H9 (cell line): Measurements from ENCODE around the gene YPEL5. TPM values are rescaled to one million over a fixed set of nuclear protein-coding genes. Genes with fewer than 3 reads are reported as not detected.

Experiments
- DNase-seq: peaks from one replicate; pipeline ENCODE4 v3.0.0-alpha.2; 2017
- H2AFZ ChIP-seq: one replicate; pipeline ENCODE4 v1.6.1; 2013; ENCODE audit warnings: mild to moderate bottlenecking, low read length, control low read depth, moderate library complexity
- H2AK5ac ChIP-seq: 2 replicates; pipeline ENCODE4 v1.6.1; 2013; ENCODE audit warnings: low read length, control low read depth, mixed read lengths; ENCODE audit not compliant: insufficient read length
- H2BK120ac ChIP-seq: one replicate; pipeline ENCODE4 v1.6.1; 2013; ENCODE audit warnings: low read depth, mild to moderate bottlenecking, low read length, control low read depth, inconsistent platforms; ENCODE audit not compliant: poor library complexity, severe bottlenecking
- H2BK12ac ChIP-seq: 2 replicates; pipeline ENCODE4 v1.6.1; 2013; ENCODE audit warnings: low read length, control low read depth, mixed read lengths, low read depth; ENCODE audit not compliant: insufficient read length
- H2BK15ac ChIP-seq: 2 replicates; pipeline ENCODE4 v1.6.1; 2013; ENCODE audit warnings: low read depth, low read length, control low read depth
- H2BK20ac ChIP-seq: one replicate; pipeline ENCODE4 v1.6.1; 2013; ENCODE audit warnings: low read depth, mild to moderate bottlenecking, low read length, control low read depth, inconsistent platforms; ENCODE audit not compliant: poor library complexity, severe bottlenecking
- H2BK5ac ChIP-seq: 2 replicates; pipeline ENCODE4 v1.6.1; 2013; ENCODE audit warnings: low read length, control low read depth, mixed read lengths; ENCODE audit not compliant: insufficient read length
- H3K14ac ChIP-seq: 2 replicates; pipeline ENCODE4 v1.6.1; 2013; ENCODE audit warnings: low read length, control low read depth; ENCODE audit not compliant: insufficient read depth
- H3K18ac ChIP-seq: 2 replicates; pipeline ENCODE4 v1.6.1; 2013; ENCODE audit warnings: low read depth, mild to moderate bottlenecking, mixed read lengths, low read length, control low read depth; ENCODE audit not compliant: insufficient read length
- H3K23ac ChIP-seq: 2 replicates; pipeline ENCODE4 v1.6.1; 2013; ENCODE audit warnings: low read length, control low read depth, mixed read lengths, low read depth; ENCODE audit not compliant: insufficient read length
- H3K23me2 ChIP-seq: 2 replicates; pipeline ENCODE4 v1.6.1; 2013; ENCODE audit warnings: low read depth, mild to moderate bottlenecking, mixed read lengths, low read length, control low read depth; ENCODE audit not compliant: insufficient read length, poor library complexity, severe bottlenecking
- H3K27ac ChIP-seq: 2 replicates; pipeline ENCODE4 v1.5.1; 2013; ENCODE audit warnings: low read length, control low read depth, mixed read lengths, low read depth; ENCODE audit not compliant: insufficient read length
- H3K27me3 ChIP-seq: 2 replicates; pipeline ENCODE4 v1.6.1; 2013; ENCODE audit warnings: low read length, control low read depth, inconsistent platforms; ENCODE audit not compliant: insufficient read depth
- H3K4ac ChIP-seq: 2 replicates; pipeline ENCODE4 v1.6.1; 2013; ENCODE audit warnings: low read depth, mild to moderate bottlenecking, control low read depth, inconsistent platforms, low read length, moderate library complexity
- H3K4me1 ChIP-seq: 2 replicates; pipeline ENCODE4 v1.6.1; 2013; ENCODE audit warnings: low read length, control low read depth, inconsistent platforms; ENCODE audit not compliant: insufficient read depth
- H3K4me2 ChIP-seq: 2 replicates; pipeline ENCODE4 v1.6.1; 2013; ENCODE audit warnings: low read length, control low read depth, mixed read lengths; ENCODE audit not compliant: insufficient read length, insufficient read depth
- H3K56ac ChIP-seq: 2 replicates; pipeline ENCODE4 v1.6.1; 2013; ENCODE audit warnings: low read depth, mild to moderate bottlenecking, mixed read lengths, low read length, control low read depth; ENCODE audit not compliant: insufficient read length
- H3K79me1 ChIP-seq: 2 replicates; pipeline ENCODE4 v1.6.1; 2013; ENCODE audit warnings: low read depth, mild to moderate bottlenecking, moderate library complexity, low read length, control low read depth, inconsistent platforms; ENCODE audit not compliant: insufficient read depth, poor library complexity, severe bottlenecking
- H3K79me2 ChIP-seq: 2 replicates; pipeline ENCODE4 v1.6.1; 2013; ENCODE audit warnings: low read length, control low read depth, inconsistent platforms; ENCODE audit not compliant: insufficient read depth
- H3K9ac ChIP-seq: 2 replicates; pipeline ENCODE4 v1.6.1; 2013; ENCODE audit warnings: low read length, control low read depth, mixed read lengths; ENCODE audit not compliant: insufficient read length; ENCODE audit errors: extremely low read depth
- H3K9me3 ChIP-seq: one replicate; pipeline ENCODE4 v1.6.1; 2013; ENCODE audit warnings: low read depth, low read length, inconsistent platforms; ENCODE audit not compliant: control insufficient read depth
- H3T11ph ChIP-seq: one replicate; pipeline ENCODE4 v1.6.1; 2013; ENCODE audit warnings: mild to moderate bottlenecking, low read length, control low read depth, inconsistent platforms
- H4K20me1 ChIP-seq: one replicate; pipeline ENCODE4 v1.6.1; 2013; ENCODE audit not compliant: control insufficient read depth, insufficient read length, insufficient read depth
- H4K5ac ChIP-seq: 2 replicates; pipeline ENCODE4 v1.6.1; 2013; ENCODE audit warnings: low read depth, mild to moderate bottlenecking, mixed read lengths, low read length, control low read depth; ENCODE audit not compliant: insufficient read length
- H4K8ac ChIP-seq: replicated peaks from 2 replicates; pipeline ENCODE4 v1.6.1; 2013; ENCODE audit warnings: low read length, control low read depth, mixed read lengths, low read depth; ENCODE audit not compliant: insufficient read length
- H4K91ac ChIP-seq: 2 replicates; pipeline ENCODE4 v1.6.1; 2013; ENCODE audit warnings: low read depth, mild to moderate bottlenecking, moderate library complexity, mixed read lengths, low read length, control low read depth; ENCODE audit not compliant: insufficient read length
- H3K27ac Mint-ChIP-seq, 3 experiments: 2 replicates in 2 of 3; 3 replicates in 1 of 3; pipeline ENCODE4 v1.8.0; 2020 to 2021; ENCODE audit warnings: mixed read lengths in 3 of 3, mild to moderate bottlenecking in 1 of 3, moderate library complexity in 1 of 3
- H3K27me3 Mint-ChIP-seq: 2 replicates; pipeline ENCODE4 v1.8.0; 2021; ENCODE audit warnings: low read depth, mild to moderate bottlenecking, moderate library complexity, mixed read lengths
- H3K36me3 Mint-ChIP-seq, 3 experiments: 2 replicates in 2 of 3; 3 replicates in 1 of 3; pipeline ENCODE4 v1.8.0; 2020 to 2021; ENCODE audit warnings: low read depth in 3 of 3, mixed read lengths in 3 of 3; ENCODE audit not compliant: insufficient read depth in 1 of 3
- H3K4me1 Mint-ChIP-seq, 2 experiments: 2 replicates each; pipeline ENCODE4 v1.8.0; 2020; ENCODE audit warnings: mixed read lengths in 2 of 2
- H3K4me3 Mint-ChIP-seq, 2 experiments: 2 replicates in 1 of 2; 3 replicates in 1 of 2; pipeline ENCODE4 v1.8.0; 2020 to 2021; ENCODE audit warnings: mild to moderate bottlenecking in 2 of 2, mixed read lengths in 2 of 2, moderate library complexity in 1 of 2
- H3K9me3 Mint-ChIP-seq, 2 experiments: 2 replicates in 1 of 2; 3 replicates in 1 of 2; pipeline ENCODE4 v1.8.0; 2020; ENCODE audit warnings: mild to moderate bottlenecking in 2 of 2, mixed read lengths in 2 of 2, moderate library complexity in 1 of 2
- CTCF ChIP-seq: fragments of 200-600 bp; sonication (generic); conservative IDR thresholded peaks from 3 replicates; pipeline ENCODE4 v1.8.0; 2021; ENCODE audit warnings: antibody characterized with exemption, mild to moderate bottlenecking
- WGBS: extraction: QIAGEN DNeasy Blood & Tissue Kit; methylation state at CpG from one replicate; pipeline ENCODE4 v1.1.7; 2013; ENCODE audit warnings: missing lambda C conversion rate, low lambda C conversion rate, mixed read lengths; ENCODE audit not compliant: insufficient read length; ENCODE audit errors: extremely low coverage; 5-methylcytosine and 5-hydroxymethylcytosine counted together
- total RNA-seq: library from RNA; stranded (reverse); gene quantifications from 2 replicates; pipeline ENCODE4 v1.2.1, GENCODE V29; 2021

The YPEL5 gene
- total RNA-seq, 1 experiment from 2014 or later, result 28.5 TPM

- H4K20me1 ChIP-seq, result no peaks in the 10 kb centered on the region
- no peak overlapping the region for H2BK120ac ChIP-seq
- H2BK5ac ChIP-seq, result no peak overlapping the region
- H2BK12ac ChIP-seq, result no peak overlapping the region
- Mint-ChIP-seq H3K9me3 (no peaks in the 10 kb centered on the region), H3K36me3 (no peaks in the 10 kb centered on the region; a peak in 1 of 7 replicates), H3K4me3 (no peak overlapping the region), H3K4me1 (no peaks in the 10 kb centered on the region), H3K27me3 (peaks cover 6% of the 10 kb centered on the region), H3K27ac (peak overlapping the region in 1 of 3 experiments; percentile 20; a peak in 1 of 7 replicates)
- no peaks in the 10 kb centered on the region for H3K79me1 ChIP-seq
- H3K9me3 ChIP-seq, result no peaks in the 10 kb centered on the region
- H4K8ac ChIP-seq, result no peak overlapping the region
- no peak for TF ChIP-seq CTCF
- H3K27me3 ChIP-seq, result no peaks in the 10 kb centered on the region
- H3T11ph ChIP-seq, result no peak overlapping the region
- no peak overlapping the region for H3K14ac ChIP-seq
- no peak overlapping the region for H3K56ac ChIP-seq
- no peak overlapping the region for H3K4ac ChIP-seq
- H4K5ac ChIP-seq, result no peak overlapping the region
- no peak overlapping the region for H3K27ac ChIP-seq
- no peaks in the 10 kb centered on the region for H3K4me1 ChIP-seq
- no peak overlapping the region for H2BK20ac ChIP-seq
- H3K4me2 ChIP-seq, result no peak overlapping the region
- no peak overlapping the region for H2AK5ac ChIP-seq
- H2AFZ ChIP-seq, result no peak overlapping the region
- H3K23me2 ChIP-seq, result no peaks in the 10 kb centered on the region
- H3K9ac ChIP-seq, result no peak overlapping the region
- DNase-seq, result no peak
- H2BK15ac ChIP-seq, result no peak overlapping the region
- H3K79me2 ChIP-seq, result no peaks in the 10 kb centered on the region
- no peak overlapping the region for H4K91ac ChIP-seq
- no CpG with 5 or more reads among the region's 11 CpGs for WGBS
- no peak overlapping the region for H3K23ac ChIP-seq
- H3K18ac ChIP-seq, result no peak overlapping the region
These were observed 32.0 kb downstream of the YPEL5 start for GRCh38 chr2:30178618-30179434.
